GM21390 (cell line): ENCODE data around the gene BLM.
"Not testable (repeated sequence)": the region's sequence is repeated elsewhere in the genome, so short reads cannot be mapped to it uniquely, and the experiment has no call there.

Source experiments
- ATAC-seq: cut with Tn5 transposase; IDR thresholded peaks from one replicate; pipeline ENCODE4 v1.9.1; 2021; ENCODE audit not compliant: unreplicated experiment

The BLM gene

DNA sequence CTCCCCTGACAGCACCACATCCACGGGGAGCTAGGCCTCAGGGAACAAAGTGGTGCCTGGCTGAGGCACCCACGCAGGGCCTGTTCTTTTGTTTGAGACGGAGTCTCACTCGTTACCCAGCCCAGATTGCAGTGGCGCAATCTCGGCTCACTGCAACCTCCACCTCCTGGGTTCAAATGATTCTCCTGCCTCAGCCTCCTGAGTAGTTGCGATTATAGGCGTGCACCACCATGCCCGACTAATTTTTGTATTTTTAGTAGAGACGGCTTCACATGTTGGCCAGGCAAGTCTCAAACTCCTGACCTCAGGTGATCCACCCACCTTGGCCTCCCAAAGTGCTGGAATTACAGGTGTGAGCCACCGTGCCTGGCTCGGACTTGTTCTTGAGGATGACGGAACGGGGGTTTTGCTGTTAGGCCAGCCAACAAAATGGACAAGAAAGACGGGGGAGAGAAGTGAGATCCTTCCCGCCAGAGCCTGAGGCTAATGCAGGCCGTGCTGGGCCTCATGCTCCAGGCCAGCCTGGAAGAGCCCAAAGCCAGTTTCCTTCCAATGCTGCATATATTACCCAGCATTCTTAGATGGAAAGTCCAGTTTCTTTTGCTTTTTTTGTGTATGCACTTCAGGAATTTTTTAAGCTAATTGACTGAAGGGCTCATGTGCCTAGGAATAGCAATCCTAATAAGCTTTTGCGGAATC is 123.2 kb downstream of the BLM start:
- no peak for ATAC-seq

DNA sequence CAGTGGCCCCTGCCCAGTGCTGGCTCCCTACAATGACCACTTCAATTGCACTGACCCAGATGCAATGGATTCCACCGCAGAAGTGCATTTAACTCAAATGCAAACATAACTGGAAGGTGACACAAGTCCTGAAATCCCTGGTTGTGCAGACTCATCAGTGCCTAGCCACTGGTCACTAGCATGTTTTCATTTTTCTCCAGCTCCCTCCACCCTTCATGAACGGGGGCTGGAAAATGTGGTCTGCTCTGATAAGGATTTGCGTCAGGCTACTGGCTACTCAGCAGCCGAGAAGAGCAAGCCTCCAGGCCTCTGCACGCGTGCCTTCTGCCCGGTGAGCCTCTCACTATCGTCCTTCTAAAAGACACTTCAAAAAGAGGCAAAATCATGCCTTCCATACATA is 123.8 kb downstream of the BLM start:
- no peak for ATAC-seq

DNA sequence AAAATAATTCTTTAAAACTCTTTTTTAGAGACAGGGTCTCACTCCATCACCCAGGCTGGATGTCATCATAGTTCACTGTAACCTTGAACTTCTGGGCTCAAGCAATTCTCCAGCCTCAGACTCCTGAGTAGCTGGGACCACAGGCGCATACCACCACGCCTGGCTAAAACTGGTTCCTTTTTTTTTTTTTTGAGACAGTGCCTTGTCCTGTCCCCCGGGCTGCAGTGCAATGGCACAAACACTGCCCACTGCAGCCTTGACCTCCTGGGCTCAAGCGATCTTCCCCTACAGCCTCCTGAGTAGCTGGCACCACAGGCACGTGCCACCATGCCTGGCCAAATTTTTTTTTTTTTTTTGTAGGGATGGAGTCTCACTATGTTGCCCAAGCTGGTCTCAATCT is 127.5 kb downstream of the BLM start:
- ATAC-seq = peak; percentile 6

DNA sequence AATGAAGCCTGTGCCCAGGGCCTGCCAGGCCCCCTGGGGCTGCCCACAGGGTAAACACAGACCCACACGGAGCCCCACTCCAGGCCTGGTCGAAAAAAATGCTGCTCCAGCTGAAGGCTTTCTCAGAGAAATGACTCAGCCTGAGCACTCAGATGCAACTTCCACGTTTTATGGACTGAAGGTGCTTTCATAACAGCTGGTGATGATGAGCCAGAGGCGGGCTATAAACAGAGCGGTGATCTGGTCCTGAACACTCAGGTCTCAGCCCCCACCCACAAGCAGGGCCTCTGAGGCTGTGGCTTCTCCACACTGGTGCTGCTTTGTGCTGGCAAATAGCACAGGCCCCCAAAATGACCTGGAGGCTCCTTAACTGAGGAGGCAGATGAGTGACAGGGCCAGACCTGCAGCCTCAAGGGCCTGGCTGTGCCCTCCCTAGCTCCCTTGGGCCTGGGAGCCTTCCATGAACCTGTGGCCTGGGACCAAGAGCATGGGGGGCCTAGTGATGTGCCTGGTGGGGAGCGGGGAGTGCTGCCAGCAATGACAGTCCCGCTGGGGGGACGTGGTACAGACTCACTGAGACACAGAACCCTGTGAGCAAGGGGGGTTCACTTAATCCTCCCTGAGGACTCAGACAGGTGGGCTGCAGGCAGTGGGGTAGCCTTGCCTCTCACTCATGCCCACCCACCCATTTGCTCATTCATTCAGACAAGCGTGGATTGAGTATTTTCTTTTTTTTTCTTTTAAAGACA is 128.2 kb downstream of the BLM start:
- ATAC-seq = peak; percentile 89

DNA sequence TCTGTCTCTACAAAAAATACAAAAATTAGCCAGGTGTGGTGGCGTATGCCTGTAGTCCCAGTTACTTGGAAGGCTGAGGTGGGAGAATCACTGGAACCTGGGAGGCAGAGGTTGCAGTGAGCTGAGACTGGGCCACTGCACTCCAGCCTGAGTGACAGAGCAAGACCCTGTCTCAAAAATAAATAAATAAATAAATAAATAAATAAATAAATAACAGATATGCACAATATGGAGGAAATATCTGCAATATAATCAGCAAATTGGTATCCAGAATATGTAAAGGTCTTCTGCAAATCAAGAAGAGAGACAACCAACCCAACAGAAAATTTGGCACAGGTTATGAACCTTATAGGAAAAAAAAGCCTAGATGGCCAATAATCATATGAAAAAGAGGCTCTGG is 132.3 kb downstream of the BLM start:
- ATAC-seq = not testable (repeated sequence)

DNA sequence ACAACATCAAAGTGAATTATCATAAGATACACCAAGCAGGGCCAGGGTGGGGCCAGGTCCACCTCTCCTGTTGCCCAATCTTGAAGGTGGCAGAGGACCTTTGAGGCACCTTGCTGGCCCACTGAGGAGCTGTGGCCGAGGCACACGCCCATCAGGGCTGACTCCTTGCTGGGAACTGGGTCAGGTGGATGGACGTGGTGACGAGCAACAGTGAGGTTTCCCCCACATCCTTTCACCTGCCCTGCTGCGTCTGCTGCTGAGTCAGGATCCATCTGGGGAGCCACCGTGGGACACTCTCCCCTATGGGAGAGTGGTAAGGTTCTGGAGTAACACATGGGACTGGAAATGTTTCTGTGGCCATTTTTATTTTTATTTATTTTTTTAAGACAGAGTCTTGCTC is 134.0 kb downstream of the BLM start:
- ATAC-seq = no peak

DNA sequence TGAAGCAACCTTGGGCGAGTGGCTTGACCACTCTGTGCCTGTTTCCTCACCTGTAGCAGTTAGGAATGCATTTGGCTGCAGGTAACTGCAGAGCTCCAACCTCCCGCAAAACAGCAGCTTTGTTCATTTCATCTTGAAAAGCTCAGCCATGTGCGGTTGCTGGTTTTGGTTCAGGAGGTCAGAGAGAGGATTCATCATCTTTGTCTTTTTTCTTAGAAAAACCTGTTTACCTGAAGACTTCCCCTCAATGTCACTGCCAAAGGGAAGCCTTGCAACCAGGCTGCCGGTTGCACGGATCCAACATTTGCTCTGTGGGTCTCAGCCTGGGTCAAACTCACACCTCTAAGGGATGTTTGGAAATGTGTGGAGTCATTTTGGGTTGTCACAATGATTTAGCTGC is 134.8 kb downstream of the BLM start:
- no peak for ATAC-seq

DNA sequence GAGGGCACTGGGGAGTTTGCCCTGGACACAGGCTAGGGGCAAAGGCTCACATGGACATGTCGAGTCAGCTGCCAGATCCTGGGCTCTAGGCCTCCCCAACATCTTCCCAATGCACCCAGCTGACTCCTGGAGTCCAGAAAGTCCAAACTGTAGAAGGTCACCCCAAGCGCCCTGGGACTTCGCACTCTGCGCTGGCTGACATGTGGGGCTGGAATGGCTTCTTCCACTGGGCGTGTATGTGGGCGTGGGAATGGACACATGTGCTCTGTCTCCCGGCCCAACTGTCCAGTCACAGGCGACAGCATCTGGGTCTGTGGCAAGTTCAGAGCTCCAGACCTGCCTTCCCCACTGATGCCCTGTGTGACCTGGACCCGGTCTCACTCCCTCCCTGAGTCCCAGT is 138.0 kb downstream of the BLM start:
- ATAC-seq = no peak

DNA sequence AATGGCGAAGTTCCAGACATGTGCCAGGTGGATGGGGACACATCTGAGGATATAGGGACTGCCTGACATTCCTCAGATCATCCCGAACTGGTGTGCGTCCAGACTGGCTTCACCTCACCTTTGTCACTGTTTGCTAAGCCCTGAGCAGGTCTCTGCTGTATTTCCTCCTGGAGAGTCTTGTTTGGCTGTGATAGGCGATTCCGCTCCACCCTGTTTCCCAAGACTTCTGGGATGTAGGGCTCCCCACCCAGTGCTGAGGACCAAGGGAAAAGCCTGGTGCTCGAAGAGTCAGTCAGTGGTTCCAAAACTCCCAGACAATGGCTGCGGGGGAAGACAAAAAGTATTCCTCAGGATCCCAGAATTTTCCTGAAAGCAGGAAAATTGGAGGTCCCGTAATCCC is 140.2 kb downstream of the BLM start:
- no peak for ATAC-seq

DNA sequence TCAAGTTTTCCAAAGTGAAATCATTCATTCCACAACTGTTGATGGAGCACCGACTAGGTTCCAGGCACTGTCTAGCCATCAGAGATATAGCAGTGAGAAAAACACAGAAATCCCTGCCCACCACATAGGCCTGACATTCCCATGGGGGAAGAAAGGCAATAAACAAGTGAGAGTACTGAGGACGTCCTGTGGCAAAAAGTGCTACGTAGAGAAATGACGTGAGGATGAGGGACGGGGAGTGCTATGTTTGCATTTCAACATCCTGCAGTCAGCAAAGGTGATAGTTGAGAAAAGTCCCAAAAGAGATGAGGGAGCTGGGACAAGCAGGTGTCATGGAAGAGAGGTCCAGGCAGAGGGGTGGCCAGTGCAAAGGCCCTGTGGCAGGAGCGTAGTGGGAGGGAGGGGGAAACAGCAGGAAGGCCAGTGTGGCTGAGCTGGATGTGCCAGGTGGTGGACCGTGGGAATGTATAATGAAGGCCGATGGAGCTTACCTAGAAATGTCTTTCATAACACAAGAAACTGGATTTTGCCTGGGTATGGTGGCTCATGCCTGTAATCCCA is 140.8 kb downstream of the BLM start:
- ATAC-seq = no peak

DNA sequence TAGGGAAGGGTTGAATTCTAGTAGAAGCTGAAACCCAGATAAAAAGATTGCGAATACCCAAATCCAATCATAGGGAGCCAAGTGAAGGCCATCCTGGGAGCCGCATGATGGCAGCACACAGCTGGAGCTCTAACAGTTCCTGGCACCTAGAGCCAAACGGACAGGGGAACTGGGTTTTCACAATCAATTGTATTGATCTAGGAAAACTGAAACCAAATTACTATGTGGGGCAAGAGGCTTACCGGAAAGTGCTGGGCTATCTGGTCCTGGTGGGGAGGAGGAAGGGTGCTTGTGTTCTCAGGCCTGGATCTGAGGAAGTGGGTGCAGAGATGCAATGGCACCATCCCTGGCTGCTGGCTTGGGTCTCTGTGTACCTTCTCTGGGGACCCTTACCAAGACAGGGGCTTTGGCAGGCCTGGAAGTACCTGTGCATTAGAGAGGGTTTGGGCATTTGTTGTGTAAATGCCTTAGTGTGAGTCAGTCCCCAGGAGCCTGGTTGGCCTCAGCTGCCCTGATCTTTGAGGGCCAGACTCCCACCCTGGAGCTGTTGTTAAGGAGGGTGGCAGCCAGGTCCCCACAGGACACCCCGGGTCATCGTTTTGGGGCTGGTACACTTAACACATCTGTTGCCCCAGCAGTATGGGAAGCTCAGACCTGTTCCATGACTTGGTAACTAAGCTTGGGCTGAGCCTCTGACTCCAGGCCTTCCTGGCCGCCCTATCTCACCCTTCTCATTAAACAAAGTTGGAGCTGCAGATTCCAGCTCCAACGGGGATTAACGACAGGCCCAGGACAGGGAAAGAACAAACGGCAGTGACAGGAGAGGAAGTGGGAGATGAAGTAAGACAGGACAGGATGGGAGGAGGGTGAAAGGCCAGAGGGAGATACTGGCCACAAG is 142.3 kb downstream of the BLM start:
- ATAC-seq = no peak

DNA sequence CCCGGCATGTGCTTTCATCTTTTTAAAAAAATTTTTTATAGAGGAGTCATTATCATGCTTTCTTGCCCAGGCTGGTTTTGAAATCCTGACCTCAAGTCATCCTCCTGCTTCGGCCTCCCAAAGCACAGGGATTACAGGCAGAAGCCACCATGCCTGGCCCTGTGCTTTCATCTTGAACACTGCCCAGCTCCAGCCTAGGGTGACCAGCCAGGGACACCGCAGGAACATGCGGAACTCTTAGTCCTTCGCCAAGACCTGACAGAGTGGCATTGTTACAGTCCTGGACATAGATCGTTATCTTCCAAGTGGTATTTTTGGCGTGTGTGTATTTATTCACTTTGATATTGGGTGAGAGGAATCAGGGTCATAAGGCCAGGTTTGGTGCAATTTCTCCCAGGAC is 143.3 kb downstream of the BLM start:
- ATAC-seq = no peak

DNA sequence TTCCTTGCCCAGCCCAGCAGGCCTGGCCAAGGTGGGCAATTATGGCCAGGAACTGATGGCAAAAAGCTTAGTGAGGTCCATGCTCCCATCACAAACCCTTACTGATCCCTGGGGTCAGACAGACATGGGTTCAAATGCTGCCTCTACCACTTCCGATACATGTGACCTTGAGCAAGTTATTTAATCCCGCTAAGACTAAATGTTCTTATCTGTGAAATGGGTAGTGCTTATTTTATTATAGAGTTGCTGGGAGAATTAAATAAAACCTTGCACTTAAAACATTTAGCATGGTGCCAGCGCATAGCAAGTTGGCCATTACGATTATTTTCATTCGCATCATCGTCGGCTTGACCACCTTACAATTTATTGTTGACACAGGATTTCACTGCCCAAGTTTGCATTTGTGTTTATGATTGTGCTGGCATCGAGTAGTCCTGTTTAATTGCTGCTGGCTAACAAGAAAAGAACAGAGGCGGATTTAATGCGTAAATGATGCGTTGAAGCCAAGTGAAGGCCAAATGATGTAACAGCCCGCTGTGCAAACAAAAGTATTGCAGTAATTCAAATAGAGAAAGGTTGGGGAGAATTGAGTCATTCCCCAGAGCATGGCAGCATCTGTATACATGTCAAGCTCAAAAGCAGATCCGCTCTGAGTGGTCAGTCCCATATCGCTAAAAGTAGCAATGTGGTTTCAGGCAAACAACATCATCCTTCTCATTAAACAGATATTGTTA is 144.0 kb downstream of the BLM start:
- ATAC-seq = no peak

DNA sequence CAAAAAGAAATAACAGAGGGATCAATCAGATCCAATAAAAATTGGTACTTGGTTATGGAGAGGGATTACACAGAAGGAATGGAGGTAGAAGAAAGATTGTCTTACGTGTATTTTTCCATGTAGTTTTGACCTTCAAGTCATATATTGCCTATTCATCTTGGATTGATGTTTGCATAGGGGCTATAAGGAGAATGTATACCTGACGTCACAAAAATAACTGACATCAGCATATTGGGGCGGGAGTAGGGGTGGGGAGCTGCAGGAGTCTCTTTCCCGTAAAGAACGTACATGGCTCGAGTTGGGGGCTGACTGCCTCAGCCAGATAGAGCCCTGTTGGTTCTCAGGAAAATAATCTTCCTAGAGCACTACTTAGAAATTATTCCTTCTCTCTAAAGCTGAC is 145.3 kb downstream of the BLM start:
- no peak for ATAC-seq

DNA sequence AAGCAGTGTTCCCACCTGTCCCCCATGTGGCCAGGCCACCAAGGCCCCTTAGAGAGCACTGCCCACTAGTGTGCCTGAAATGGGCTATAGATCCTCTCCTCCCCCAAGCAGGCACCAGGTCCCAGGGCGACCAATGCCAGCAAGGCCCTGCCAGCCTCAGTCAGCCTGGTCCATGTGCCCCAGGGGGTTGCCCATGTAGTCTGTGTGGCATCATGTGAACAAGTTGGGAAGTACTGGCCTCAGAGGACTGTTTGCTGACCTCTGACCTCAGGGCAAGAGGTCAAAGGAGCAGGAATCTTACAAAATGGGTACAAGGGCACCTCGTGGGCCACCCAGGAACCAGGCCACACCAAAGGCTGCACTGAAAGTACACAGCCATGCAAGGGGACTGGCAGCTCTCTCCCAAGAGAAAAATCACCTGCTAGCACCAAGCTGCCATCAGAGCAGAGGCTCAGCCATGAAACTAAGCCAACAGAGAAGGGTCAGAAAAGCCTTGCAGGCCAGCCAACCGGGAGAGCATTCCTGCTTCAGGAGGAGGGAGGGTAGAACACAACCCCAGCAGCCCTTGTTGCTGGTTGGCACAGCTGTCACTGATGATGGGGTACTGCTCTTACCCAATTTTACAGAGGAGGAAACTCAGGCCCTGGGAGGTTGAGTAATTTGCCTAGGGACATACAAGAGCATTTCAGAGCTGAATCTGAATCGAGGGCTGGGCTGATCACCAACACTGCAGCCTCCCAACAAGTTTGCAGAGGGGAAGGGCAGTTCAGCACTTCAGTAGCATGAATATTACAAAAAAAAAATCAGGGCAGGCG is 146.0 kb downstream of the BLM start:
- no peak for ATAC-seq

DNA sequence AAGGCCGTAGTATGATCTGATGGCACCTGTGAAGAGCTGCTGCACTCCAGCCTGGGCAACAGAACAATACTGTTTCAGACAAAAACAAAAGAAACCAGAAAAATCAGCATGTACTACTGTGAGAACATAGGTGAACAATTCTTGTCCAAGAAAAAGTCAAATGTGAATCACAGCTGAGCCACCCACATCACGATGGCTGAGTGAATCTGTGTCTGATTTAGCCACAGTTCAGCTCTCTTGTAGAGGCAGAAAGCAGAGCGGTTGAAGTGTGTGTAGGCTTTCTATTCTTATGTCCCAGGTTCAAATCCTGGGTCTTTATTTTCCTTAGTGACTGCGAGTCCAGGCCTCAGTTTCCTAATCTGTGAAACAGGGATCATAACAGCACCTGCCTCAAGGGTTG is 146.8 kb downstream of the BLM start:
- no peak for ATAC-seq

DNA sequence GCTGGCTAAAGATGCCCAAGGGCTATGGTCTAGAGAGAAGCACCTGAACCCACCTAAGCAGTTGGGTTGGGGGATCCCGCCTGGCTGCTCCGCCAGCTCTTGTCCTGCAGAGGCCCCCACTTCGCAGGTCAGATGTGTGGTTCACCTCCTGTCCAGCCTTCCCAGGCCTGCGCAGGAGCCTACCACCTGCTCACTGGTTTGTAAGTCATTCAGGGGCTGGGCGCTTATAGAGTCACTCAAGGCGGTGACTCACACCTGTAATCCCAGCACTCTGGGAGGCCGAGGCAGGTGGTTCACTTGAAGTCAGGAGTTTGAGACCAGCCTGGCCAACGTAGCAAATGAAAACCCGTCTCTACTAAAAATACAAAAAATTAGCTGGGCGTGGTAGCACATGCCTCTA is 147.4 kb downstream of the BLM start:
- ATAC-seq = no peak

DNA sequence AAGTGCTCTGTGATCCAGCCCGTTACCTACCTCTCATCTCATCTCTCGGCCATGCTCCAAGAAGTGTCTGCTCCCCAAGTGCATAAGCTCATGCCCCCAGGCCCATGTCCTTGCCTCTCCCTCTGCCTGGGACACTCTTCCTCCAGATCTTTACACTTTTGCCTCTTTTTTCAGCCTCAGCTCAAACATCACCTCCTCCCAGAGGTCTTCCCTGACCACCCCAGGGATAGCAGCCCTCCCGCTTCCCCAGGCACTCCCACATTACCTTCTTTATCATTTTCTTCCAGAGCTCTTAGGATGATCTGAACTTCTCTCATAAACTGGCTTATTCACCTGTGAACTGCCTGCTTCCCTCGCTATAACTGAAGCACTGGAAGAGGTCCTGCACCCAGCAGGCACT is 148.6 kb downstream of the BLM start:
- ATAC-seq = no peak
